ENCODE measurements around the gene RPL14.
A peak's percentile ranks its signal among the peaks of the same experiment; 100 is the strongest.
"Not testable (repeated sequence)": the region's sequence is repeated elsewhere in the genome, so short reads cannot be mapped to it uniquely, and the experiment has no call there.

RPL14 gene

DNA sequence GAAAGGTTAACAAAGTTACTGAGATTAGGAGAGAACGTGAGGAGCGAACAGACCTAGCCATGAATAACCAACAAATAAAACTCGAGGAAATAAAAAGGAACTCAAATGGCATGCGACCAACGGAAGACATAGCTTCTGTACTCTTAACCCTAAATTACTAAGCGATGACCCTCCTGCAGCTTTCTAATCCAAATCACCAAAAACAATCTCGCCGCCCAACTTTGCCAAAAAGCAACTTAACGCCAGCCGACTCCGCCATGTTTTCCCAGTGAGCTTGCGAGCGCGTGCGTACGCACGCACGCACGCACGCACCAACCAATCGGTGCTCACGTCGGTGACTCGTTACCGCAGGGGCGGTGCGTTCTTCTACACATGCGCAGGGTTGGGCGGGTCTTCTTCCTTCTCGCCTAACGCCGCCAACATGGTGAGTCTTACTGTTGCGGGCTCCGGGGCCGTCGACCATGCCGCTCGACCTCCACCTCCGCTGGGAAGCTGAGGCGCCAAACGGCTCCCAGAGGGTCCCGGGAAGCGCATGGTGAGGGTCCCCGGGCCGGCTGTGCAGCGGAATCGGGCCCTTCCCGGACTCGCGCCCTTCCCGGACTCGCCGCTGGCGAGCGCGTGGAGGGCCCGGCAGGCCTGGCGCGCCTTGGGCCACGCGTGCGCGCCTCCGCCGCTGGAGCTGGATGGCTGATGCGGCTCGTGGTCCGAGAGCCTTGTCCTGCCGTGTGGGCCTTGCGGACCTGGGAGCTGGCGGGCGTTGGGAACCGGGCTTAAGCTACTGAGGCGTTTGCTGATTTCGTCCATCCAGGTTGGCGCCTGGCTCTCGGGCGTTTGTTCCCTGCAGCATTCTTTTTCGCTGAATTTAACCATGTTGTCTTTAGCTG, at the start of gene RPL14:
Gene RPL14, plus strand, starts transcription at position 400 of the 884 bp plus-strand sequence. Its CDS starts 133 bp downstream, at position 533.
- peak; percentile 73 for DNase-seq

DNA sequence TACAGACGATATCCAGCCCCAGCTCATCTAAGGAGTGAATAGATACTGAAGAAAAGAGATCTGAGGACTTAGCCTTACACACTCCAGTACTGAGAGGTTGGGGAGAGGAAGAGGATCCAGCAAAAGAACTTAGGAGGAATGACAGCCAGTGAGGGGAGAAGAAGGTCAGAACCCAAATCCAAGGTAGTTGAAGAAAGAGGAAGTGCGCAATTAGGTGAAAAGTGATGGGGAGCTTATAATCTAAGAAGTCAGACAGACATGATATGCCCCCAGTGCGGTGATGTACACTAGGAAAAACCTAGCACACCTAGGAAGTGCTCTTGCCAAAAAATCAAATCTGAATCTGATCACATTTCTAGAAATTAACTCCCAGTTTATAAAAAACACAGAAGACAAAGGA, 49.5 kb upstream of the RPL14 start:
- DNase-seq, result no peak

DNA sequence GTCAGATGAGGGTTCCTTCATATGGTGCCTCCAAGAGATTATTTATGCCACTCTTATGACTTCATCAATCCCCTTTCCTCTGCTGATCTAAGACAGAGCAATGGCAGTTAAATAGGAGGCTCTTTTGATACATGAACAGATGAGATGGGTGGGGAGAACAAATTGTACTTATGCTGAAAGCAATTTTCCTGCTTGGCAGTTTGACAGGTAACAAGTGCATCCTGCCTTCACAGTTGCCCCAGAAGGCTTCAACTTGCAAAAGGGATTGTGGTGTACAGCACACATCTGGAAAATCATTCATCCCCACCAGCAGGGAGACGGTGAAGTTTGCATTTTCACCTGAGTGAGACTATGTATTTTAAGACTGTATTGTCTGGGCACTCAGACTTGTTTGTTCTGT, 42.9 kb upstream of the RPL14 start:
- no peak for DNase-seq

DNA sequence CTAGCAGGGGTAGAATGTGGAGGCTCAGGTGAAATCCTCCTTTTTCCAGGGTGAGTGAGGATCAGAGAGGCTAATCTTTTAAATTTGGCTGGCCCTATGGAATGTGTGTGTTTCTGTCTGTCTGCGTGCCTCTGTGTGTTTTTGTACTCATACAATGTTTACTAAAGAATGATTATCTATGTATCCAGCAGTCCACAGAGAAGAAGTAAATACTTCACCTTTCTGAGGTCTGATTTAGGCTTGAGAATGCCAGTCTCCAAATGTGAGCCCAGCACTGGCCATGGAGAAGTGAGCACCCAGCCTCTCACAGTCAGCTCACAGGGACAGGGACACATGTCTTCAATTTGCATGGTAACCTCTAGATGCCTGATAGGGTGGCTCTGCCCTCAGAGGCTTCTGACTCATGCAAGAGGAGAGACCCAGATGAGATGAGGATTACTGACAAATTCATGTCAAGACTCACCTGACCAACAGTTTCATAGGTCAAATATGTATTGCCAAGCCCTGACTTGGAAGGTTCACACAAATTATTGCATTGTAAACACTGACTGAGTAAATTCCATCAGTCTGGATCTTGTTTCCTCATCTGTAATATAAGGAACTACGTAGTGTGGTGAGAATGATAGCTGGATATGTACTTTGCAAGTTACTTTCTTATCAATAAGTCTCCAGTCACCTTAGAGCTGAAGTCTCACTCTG, 39.1 kb upstream of the RPL14 start:
- no peak for DNase-seq

DNA sequence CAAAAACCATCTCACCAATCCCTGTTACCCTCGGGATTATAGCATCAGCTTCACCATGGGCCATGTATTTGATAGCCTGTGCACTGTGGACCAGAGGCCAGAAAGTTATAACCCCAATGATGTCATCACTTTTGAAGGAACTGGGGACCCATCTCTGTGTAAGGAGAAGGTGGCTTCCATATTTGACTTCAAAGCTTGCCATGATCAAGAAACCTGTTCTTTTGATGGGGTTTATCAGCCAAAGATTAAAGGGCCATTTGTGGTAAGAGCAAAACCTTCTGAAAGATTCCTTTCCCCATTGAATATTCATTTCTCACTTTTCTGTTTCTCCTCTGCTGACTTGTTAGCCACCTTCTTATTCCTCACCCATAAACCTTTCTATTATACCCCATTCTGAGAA, 34.3 kb upstream of the RPL14 start:
- DNase-seq, result no peak

GRCh38 chr3:40427045-40427669, 30.0 kb upstream of the RPL14 start:
- no peak for DNase-seq

DNA sequence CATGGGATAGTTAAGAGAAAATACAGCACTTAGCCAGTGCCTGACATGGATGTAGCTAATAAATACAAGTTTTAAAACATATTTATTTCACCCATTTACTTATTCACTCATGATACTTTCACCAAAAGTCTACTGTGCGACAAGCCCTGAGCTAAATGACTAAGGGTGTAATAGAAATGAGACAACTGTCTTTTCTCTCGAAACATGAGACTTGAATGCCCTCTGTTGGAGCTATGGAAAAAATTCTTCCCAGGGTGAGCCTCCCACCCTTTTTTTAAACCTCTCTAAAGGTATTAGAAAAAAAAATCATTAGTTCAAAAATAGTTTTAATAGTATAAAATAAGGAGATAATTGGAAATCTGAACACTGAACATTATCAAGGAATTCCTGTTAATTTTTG, 24.3 kb upstream of the RPL14 start:
- no peak for DNase-seq

DNA sequence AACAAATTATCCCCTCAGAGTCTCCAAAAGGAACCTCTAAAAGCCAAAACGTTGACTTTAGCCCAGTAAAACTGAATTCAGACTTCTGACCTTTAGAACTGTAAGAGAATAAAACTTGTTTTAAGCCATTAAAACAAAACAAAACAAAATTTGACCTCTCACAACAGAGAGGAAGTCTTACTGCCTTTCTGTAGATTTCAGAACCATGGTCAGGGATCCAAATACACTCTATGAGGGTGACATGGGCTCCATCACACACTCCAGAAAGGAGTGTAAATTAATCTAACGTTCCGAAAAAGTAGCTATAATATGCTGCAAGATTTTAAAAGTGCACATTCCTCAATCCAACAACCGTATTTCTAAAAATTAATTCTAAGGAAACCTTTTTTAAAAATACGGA, 19.2 kb upstream of the RPL14 start:
- DNase-seq, result no peak

GRCh38 chr3:40445062-40445461, 12.1 kb upstream of the RPL14 start:
- no peak for DNase-seq

DNA sequence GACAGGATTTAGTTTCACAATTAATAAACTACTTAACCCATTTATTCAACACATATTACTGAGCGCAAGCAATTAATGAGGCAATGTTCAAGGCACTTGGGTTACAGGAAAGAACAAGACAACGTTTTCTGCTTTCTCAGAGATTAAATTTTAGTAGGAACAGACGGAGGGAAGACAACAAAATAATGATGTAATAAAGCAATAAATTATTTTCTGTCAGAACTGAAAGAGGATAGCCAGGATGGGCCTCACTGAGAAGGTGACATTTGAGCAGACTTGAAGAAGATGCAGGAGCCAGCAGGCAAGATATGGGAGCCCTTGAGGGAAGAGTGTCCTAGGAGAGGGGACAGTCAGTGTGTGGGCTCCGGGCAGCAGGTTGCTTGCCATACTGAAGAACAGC, 11.3 kb upstream of the RPL14 start:
- DNase-seq, result no peak

- no peak for DNase-seq
Observed at GRCh38 chr3:40450438-40450837, 6.7 kb upstream of the RPL14 start.

DNA sequence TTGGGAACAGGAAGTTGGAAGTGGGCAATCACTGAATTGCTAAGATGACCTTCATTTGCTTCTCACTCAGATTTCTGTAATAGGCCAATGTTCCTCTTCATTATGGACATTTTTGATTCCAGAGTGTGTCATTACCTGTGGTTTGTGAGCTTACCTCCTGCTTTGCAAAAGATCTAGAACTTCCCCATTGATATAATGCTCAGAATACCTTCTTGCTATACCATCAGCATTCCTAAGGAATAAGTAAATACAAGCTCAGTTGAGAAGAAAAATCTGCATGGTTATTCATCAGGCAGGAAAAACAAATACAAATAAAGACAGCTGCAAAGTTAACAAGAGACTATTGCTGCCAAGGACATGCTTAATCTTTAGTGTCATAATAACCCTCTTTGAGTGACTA, 5.6 kb upstream of the RPL14 start:
- DNase-seq, result no peak

DNA sequence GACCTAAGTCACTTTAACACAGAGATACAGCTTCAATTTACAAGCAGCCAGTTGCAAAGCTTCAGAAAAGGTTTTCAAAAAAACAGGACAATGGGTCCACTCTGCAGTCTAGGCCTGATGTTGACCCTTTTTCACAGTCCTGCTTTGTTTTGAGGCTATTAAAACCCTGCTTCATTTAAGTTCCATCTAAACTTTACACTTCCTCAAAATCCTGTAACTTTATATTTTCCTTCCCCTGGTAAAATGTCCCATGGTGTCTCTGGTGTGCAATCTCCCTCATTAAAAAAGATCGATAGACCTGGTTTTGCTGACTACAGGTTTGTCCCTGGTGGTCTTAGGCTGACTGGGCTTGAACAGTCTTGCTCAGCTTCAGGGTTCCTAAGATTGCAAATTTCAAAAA, 5.1 kb upstream of the RPL14 start:
- no peak for DNase-seq

GRCh38 chr3:40452562-40452875, 4.6 kb upstream of the RPL14 start:
- no peak for DNase-seq

DNA sequence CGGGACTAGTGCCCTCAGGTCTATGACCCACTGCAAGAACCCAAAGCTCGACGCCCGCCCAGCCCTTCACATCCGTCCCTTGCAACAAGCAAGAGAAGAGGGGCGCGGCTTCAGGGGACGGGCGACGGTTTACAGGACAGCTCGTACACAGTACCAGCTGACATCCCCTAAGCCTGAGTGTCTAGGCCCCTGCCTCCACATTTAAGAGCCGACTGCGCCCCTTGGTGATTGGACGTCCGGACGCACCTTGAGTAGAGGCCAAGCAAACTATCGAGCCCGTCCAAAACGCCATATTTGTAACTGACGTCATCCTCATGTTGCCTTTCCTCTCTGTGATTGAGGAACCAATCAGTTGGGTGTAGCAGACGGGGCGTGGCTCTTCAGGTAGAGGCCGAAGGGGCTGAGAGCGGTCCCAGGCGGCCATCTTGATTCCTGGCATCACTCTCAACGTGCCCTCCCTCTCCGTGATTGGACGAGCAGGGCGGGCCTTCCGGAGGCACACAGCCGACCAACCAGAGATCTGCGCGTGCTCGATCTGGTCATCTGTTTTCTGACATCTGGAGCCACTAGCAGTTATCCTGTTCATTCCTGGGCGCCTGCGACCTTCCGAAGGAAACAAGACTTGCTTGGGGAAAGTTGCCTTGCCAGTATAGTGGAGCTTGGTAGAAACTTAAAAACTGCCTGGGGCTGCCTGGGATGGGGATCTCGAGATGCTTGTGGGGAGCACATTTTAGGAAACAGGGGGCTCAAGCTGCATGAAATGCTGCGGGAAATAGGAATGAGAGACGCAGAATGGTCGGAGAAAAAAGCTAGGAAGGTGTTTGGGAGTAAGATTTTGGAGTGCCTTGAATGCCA, 4.0 kb upstream of the RPL14 start:
- DNase-seq, result peak; percentile 94

GRCh38 chr3:40453933-40454332, 3.2 kb upstream of the RPL14 start:
- no peak for DNase-seq

- no peak for DNase-seq
Observed at GRCh38 chr3:40455328-40455727, 1.8 kb upstream of the RPL14 start.

- no peak for DNase-seq
Observed at GRCh38 chr3:40456279-40456939, 730 bp upstream of the RPL14 start.

GRCh38 chr3:40458473-40458872, 1.3 kb downstream of the RPL14 start:
- no peak for DNase-seq

DNA sequence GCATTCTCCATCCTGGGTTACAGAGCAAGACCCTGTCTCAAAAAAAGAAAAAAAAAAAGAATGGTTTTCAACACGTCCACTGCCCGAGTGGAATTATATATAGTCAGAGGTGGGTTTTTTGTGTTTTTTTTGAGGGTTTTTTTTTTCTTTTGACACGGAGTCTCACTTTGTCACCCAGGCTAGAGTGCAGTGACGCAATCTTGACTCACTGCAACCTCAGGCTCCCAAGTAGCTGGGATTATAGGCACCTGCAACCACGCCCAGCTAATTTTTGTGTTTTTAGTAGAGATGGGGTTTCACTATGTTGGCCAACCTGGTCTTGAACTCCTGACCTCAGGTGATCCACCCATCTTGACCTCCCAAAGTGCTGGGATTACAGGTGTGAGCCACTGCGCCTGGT, 3.3 kb downstream of the RPL14 start:
- not testable (repeated sequence) for DNase-seq

DNA sequence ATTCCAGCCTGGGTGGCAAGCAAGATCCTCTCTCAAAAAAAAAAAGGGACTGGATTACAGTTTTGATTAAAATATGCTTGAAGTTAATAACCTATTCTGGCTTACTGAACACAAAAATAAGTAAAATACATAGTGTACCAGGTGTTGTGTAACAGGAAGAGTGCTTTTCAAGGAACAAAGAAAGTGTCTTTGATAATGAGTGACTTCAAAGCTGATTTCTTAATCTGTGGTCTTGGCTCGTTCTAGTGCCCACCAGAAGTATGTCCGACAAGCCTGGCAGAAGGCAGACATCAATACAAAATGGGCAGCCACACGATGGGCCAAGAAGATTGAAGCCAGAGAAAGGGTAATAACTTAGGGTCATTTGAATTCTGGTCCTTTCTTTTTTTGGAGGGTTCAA, 4.0 kb downstream of the RPL14 start:
- DNase-seq, result no peak

DNA sequence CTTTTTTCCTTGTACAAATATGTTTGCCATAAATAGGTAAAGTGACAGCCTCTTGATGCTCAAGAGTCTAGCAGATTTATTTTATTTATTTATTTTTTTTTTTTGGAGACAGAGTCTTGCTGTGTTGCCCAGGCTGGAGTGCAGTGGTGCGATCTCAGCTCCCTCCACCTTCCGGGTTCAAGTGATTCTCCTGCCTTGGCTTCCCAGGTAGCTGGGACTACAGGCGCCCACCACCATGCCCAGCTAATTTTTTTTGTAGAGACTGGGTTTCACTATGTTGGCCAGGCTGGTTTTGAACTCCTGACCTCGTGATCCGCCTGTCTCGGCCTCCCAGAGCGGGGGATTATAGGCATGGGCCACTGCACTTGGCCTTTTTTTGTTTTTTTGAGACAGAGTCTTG, 5.7 kb downstream of the RPL14 start:
- not testable (repeated sequence) for DNase-seq

GRCh38 chr3:40463579-40463978, 6.4 kb downstream of the RPL14 start:
- DNase-seq, result no peak
